HG03457 (cell line): ENCODE data around the gene LILRA6.
"Not testable (repeated sequence)": the region's sequence is repeated elsewhere in the genome, so short reads cannot be mapped to it uniquely, and the experiment has no call there.

Experiments used
- ATAC-seq: cut with Tn5 transposase; IDR thresholded peaks from one replicate; pipeline ENCODE4 v1.9.1; 2021; ENCODE audit warnings: moderate number of reproducible peaks; ENCODE audit not compliant: unreplicated experiment

Gene LILRA6

DNA sequence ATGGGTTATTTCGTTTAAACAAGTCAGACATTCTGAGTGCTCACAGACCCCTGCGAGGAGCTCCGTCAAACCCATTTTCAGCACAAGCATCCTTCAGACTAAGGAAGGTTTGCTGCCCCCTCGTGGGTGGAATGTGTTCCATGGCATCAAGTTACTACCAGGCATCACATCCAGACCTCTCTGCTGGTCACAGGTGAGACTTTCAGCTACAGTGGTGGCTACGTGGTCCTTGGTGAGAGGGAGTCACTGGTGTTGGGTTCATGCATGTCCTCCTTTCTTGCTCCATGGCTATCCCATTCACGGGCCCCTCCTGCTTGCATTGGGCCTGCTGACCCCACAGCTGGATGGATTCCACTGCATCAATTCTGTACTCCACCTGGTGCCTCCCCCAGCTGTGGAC, 23.5 kb upstream of the LILRA6 start:
- no peak for ATAC-seq

DNA sequence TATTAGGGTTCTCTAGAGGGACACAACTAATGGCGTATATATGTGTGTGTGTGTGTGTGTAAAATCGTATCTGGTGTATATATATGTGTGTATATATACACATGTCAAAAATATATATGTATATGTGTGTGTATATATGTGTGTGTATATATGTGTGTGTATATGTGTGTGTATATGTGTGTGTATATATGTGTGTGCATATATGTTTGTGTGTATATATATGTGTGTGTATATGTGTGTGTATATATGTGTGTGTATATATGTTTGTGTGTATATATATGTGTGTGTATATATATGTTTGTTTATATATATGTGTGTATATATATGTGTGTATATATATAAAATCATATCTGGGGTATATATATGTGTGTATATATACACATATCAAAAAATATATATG, 19.9 kb upstream of the LILRA6 start:
- ATAC-seq, result no peak

GRCh38 chr19:54262066-54262465, 19.5 kb upstream of the LILRA6 start:
- ATAC-seq, result no peak

GRCh38 chr19:54257116-54257480, 14.5 kb upstream of the LILRA6 start, which contains the start of gene LILRB5:
TSS of gene LILRB5 (minus strand) at chr19:54257273. CDS start at chr19:54257193, 80 bp downstream.
- ATAC-seq, result no peak

- no peak for ATAC-seq
These were observed 13.9 kb upstream of the LILRA6 start for GRCh38 chr19:54256250-54257115.

- ATAC-seq, result no peak
These were observed 12.7 kb upstream of the LILRA6 start for GRCh38 chr19:54255105-54255775.

- no peak for ATAC-seq
These were observed 11.8 kb upstream of the LILRA6 start for GRCh38 chr19:54254195-54254906.

- no peak for ATAC-seq
These were observed 11.0 kb upstream of the LILRA6 start for GRCh38 chr19:54253331-54254194.

DNA sequence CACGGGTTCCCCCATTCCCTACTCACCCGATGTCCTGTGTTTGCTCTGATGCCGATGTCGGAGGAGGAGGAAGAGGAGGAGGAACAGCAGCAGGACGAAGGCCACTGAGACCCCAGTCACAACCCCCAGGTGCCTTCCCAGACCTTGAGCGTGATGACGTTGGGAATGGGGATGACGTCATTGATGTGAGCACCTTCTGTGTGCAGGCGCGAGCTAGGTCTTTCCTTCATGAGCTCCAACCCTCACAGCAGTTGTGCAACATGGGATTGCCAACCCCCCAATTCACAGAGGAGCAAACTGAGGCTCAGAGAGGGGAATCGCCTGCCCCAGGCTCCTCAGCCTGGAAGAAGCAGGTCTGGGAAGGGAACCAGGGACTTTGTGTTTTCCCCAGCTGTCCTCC, 10.3 kb upstream of the LILRA6 start:
- ATAC-seq, result no peak

- no peak for ATAC-seq
These were observed 9.7 kb upstream of the LILRA6 start for GRCh38 chr19:54252243-54252642.

- ATAC-seq, result no peak
These were observed 5.5 kb upstream of the LILRA6 start for GRCh38 chr19:54248016-54248601.

DNA sequence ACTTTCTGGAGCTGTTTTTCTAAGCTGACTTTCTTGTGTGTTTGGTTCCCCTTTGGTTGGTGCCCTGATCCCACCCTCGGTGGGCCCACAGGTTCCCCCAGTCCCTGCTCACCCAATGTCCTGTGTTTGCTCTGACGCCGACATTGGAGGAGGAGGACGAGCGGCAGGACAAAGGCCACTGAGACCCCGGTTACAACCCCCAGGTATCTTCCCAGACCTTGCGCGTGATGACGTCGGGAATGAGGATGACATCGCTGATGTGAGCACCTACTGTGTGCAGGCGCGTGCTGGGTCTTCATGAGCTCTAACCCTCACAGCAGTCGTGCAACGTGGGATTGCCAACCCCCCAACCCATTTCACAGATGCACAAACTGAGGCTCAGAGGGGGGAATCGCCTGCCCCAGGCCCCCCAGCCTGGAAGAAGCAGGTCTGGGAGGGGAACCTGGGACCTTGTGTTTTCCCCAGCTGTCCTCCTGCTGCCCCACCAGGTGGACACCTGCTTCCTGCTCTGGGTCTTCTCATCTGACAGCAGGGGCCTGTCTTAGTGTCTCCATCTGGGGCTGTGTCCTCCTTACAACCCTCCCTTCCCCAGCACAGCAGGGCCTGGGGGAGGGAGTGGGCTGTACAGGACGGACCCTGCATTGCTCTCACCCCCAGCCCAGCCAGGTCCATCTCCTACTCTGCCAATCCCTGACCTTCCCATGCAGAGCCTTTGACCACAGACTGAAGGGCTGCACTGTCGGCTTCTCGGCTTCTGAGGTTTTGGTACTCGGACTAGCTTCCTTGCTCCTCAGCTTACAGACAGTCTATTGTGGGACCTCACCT, 4.7 kb upstream of the LILRA6 start:
- ATAC-seq, result no peak

DNA sequence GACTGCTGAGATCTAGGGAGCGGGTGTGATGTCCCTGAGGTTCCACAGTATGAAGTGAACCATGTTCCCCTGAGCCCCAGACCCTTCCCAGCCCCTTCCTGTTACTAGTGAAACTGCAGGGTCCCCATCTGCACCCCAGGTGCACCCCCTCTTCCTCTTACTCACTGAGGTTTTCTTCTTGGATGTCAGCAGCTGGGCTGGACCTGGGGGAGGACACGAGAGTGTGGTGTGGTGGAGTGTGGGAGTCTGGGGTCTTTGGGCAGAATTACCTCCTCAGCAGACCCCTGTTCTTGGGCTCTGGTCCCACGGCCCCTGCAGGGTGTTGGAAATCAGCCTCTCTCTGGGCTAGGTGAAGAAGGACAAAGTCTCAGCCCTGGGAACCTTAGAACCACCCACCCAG, 3.3 kb upstream of the LILRA6 start:
- no peak for ATAC-seq

- ATAC-seq, result not testable (repeated sequence)
These were observed 1.2 kb upstream of the LILRA6 start for GRCh38 chr19:54243809-54244208.

DNA sequence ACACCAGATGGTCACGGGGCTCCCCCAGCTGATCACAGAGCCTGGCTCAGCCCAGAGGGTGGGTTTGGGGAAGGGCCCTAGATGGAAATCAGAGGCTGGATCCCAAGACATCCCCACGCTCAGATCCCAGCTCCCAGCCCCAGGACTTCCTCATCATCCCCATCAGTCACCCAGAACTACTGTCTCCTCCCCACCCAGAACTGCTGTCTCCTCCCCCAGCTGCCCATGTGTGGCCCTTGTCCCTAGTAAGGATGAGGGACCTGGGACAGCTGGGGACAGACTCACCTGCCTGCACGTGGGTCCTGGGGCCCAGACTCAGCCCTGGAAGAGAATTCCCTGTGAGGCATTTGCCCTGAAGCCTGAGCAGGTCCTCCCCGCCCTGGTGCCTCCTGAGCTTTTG, 356 bp downstream of the LILRA6 start:
- not testable (repeated sequence) for ATAC-seq

DNA sequence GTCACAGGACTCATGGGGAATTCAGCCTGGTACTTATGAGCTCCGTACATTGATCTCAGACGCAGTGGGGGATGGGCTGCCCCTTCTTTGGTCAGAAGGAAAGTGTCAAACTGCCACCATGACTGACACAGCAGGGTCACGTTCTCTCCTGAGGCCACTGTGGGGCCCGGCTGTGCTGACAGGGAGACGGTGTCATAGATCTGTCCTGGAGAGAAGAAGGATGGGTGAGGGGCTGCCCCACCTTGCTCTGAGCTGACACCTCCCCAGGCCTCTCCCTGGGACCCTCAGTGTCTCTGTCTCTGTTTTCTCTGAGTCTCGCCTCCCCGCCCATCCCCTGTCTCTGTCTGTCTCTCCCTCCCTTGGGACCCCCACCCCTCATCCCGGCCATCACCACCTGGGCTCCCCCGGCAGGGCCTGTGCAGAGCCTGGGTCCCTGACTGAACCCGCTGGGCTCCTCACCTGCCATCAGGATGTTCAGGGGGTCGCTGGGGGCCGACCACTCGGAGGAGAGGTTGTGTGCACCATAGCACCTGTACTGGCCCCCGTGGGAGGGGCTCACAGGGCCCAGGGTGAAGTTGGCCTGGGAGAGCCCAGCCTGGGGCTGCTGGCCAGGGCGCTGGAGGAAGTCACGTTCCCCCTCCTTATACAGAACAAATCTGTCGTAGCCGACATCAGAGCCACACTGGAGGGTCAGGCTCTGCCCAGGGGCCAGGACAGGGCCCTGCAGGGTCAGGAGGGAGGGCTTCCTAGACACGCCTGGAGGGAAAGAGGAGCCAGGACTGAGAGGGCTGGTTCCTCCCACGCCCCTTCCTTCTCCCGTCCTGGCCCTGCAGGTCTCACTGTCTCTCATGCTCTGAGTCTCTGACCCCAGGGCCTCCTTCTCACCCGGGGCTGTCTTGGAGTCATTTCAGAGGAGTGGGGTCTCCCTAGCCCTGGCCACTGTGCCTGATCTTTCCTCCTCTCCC, 1.9 kb downstream of the LILRA6 start:
- not testable (repeated sequence) for ATAC-seq

- ATAC-seq, result not testable (repeated sequence)
These were observed 2.9 kb downstream of the LILRA6 start for GRCh38 chr19:54239491-54240371.
